Peyer's patch (tissue), 4 donors: Measurements from ENCODE around the gene MARCHF2.

Source experiments
- POLR2A ChIP-seq, 2 donors: fragments of 450-650 bp; IDR thresholded peaks; one replicate each; pipeline ENCODE4 v1.5.1; 2017; ENCODE audit warnings: antibody characterized with exemption in 2 of 2, mild to moderate bottlenecking in 2 of 2, moderate library complexity in 2 of 2
- TF ChIP-seq, protein P1 (sequence below), 6 experiments: fragments of 450-650 bp in 4 of 6; fragments of 200-600 bp in 2 of 6; sonication (generic) in 1 of 6; IDR thresholded peaks; one replicate each; pipeline ENCODE4 v1.5.1; 2017 to 2019; ENCODE audit warnings: antibody characterized with exemption in 6 of 6, mild to moderate bottlenecking in 3 of 6, moderate library complexity in 1 of 6

GRCh38 chr19:8451377-8451776, 38.3 kb downstream of the MARCHF2 start:
- TF ChIP-seq, protein P1, sequence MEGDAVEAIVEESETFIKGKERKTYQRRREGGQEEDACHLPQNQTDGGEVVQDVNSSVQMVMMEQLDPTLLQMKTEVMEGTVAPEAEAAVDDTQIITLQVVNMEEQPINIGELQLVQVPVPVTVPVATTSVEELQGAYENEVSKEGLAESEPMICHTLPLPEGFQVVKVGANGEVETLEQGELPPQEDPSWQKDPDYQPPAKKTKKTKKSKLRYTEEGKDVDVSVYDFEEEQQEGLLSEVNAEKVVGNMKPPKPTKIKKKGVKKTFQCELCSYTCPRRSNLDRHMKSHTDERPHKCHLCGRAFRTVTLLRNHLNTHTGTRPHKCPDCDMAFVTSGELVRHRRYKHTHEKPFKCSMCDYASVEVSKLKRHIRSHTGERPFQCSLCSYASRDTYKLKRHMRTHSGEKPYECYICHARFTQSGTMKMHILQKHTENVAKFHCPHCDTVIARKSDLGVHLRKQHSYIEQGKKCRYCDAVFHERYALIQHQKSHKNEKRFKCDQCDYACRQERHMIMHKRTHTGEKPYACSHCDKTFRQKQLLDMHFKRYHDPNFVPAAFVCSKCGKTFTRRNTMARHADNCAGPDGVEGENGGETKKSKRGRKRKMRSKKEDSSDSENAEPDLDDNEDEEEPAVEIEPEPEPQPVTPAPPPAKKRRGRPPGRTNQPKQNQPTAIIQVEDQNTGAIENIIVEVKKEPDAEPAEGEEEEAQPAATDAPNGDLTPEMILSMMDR (IDR thresholded peaks at IDR 0.05) = no peak
- no peak for TF ChIP-seq POLR2A (IDR thresholded peaks at IDR 0.05)
